HG02870 (cell line): Measurements from ENCODE around the gene RIN1.

Source experiments
- ATAC-seq: cut with Tn5 transposase; IDR thresholded peaks from one replicate; pipeline ENCODE4 v1.9.1; 2021; ENCODE audit warnings: mild to moderate bottlenecking, moderate library complexity; ENCODE audit not compliant: unreplicated experiment

RIN1 gene

GRCh38 chr11:66284526-66285078 lies 51.6 kb downstream of the RIN1 start:
- no peak for ATAC-seq

GRCh38 chr11:66283461-66284105 lies 52.7 kb downstream of the RIN1 start:
- ATAC-seq, result no peak

GRCh38 chr11:66282468-66283455 lies 53.5 kb downstream of the RIN1 start:
- peak; percentile 78 for ATAC-seq
